ENCODE results near the gene CDH22. TPM values are rescaled to one million over a fixed set of nuclear protein-coding genes. Genes with fewer than 3 reads are reported as not detected.

CDH22 gene
- total and polyA plus RNA-seq, 10 of the 15 experiments (the other 5 are each of a cell fraction or from before 2014, with no cell fraction given), result not detected

GRCh38 chr20:46171909-46172308 is 136.4 kb downstream of the CDH22 start (continued):
- no peak for TF ChIP-seq CUX1 (IDR thresholded peaks at IDR 0.05; ENCODE audit: insufficient replicate concordance, low read depth, low read length)
- TF ChIP-seq CHD4 (IDR thresholded peaks at IDR 0.05), result no peak
- no peak for TF ChIP-seq CHD1 (IDR thresholded peaks at IDR 0.05; ENCODE audit: low read depth, low read length)

- ChIA-PET POLR2A (no interaction called here), SMC1A (ENCODE audit: uncharacterized antibody, unreplicated experiment) (interaction anchor here (0.7 kb wide), 1 partner anchor 22 kb away, joined by 3 read pairs; no protein-coding TSS in a partner anchor), RAD21 (ENCODE audit: unreplicated experiment) (no interaction called here), CTCF (interaction anchor here (1.0 to 1.8 kb wide), 2 partner anchors 9 to 38 kb away, joined by 4 to 5 read pairs; no protein-coding TSS in a partner anchor)
- DNase-seq (ENCODE audit: low read depth, low spot score), result no peak
- BruUV-seq (replicated peaks), result no TSS peak
- in situ Hi-C loops (cut with MboI), result no loop called here
- no peak overlapping the region for H3K27ac ChIP-seq (ENCODE audit: control insufficient read depth, insufficient read depth)
- H3K4me1 ChIP-seq (ENCODE audit: control insufficient read depth, insufficient read depth, low read length), result no peaks in the 10 kb centered on the region
- H2AFZ ChIP-seq (ENCODE audit: control insufficient read depth, low read depth, low read length), result no peak overlapping the region
- H3K9me3 ChIP-seq (replicated peaks; ENCODE audit: control insufficient read depth, insufficient read depth, low read length), result peaks cover 2% of the 10 kb centered on the region; the same call in 1 of the 3 replicates
- intact Hi-C loops (cut with micrococcal nuclease; ENCODE audit: unreplicated experiment), result no loop called here
- 5% methylated on average over 2 of the region's 2 CpGs for WGBS (ENCODE audit: insufficient coverage, insufficient replicate concordance, low lambda C conversion rate, missing lambda C conversion rate)
- no peaks in the 10 kb centered on the region for H3K79me2 ChIP-seq (ENCODE audit: control insufficient read depth, insufficient read depth, low read length)
- no peaks in the 10 kb centered on the region for H3K36me3 ChIP-seq (ENCODE audit: control insufficient read depth in 2 of 2, insufficient read depth in 2 of 2, low read length in 1 of 2)
- H4K20me1 ChIP-seq (ENCODE audit: control insufficient read depth, insufficient read depth), result no peaks in the 10 kb centered on the region; the same call in 1 of the 2 replicates
- H3K4me2 ChIP-seq (ENCODE audit: control insufficient read depth, insufficient read depth), result no peak overlapping the region
- ATAC-seq, result no peak
- TF ChIP-seq SMAD1 (IDR thresholded peaks at IDR 0.05; ENCODE audit: low read depth, partially characterized antibody), result no peak
- no peak overlapping the region for H3K9ac ChIP-seq (ENCODE audit: control insufficient read depth, insufficient read depth, low read length)
- FAIRE-seq, result no peak
- H3K27me3 ChIP-seq (replicated peaks in 1 of 2; ENCODE audit: control insufficient read depth in 2 of 2, insufficient read depth in 2 of 2, low read length in 1 of 2), result peaks cover 5 to 14% of the 10 kb centered on the region in 2 experiments; a peak in 3 of 4 replicates
- no peak overlapping the region for H3K4me3 ChIP-seq
These were observed 136.8 kb downstream of the CDH22 start for GRCh38 chr20:46171476-46171875.

Data from GM12878 (cell line).